Liver (tissue), 9 donors: ENCODE data around the gene TRIM75. TPM values are rescaled to one million over a fixed set of nuclear protein-coding genes. Genes with fewer than 3 reads are reported as not detected.
"Not testable (repeated sequence)": the region's sequence is repeated elsewhere in the genome, so short reads cannot be mapped to it uniquely, and the experiment has no call there.

Experiments used
- DNase-seq: peaks from one replicate; pipeline ENCODE4 v3.0.0-alpha.2; 2017; ENCODE audit warnings: low spot score
- H3K27ac ChIP-seq, 2 donors: one replicate each; pipeline ENCODE4 v1.7.0; 2013; ENCODE audit warnings: inconsistent platforms in 2 of 2, low read length in 2 of 2, control low read depth in 1 of 2, low read depth in 1 of 2, mild to moderate bottlenecking in 1 of 2
- H3K27me3 ChIP-seq, 4 donors: one replicate each; pipeline versions ENCODE4 v1.6.1 to v1.7.0; 2013; ENCODE audit warnings: low read length in 3 of 4, inconsistent platforms in 1 of 4, mild to moderate bottlenecking in 1 of 4, moderate library complexity in 1 of 4; ENCODE audit not compliant: control insufficient read depth in 4 of 4, insufficient read depth in 4 of 4
- H3K36me3 ChIP-seq, 4 donors: one replicate each; pipeline versions ENCODE4 v1.6.1 to v1.7.0; 2013; ENCODE audit warnings: low read length in 3 of 4, mild to moderate bottlenecking in 3 of 4, low read depth in 1 of 4, moderate library complexity in 1 of 4; ENCODE audit not compliant: control insufficient read depth in 4 of 4, insufficient read depth in 3 of 4
- H3K4me1 ChIP-seq, 4 donors: one replicate each; pipeline versions ENCODE4 v1.6.1 to v1.7.0; 2013; ENCODE audit warnings: low read length in 3 of 4, mild to moderate bottlenecking in 3 of 4, moderate library complexity in 1 of 4; ENCODE audit not compliant: control insufficient read depth in 4 of 4, insufficient read depth in 4 of 4
- H3K4me3 ChIP-seq, 3 donors: one replicate each; pipeline versions ENCODE4 v1.6.1 to v1.7.0; 2013; ENCODE audit warnings: low read length in 3 of 3, control low read depth in 1 of 3, low read depth in 1 of 3, mild to moderate bottlenecking in 1 of 3
- H3K9ac ChIP-seq, 2 donors: one replicate each; pipeline ENCODE4 v1.7.0; 2013; ENCODE audit warnings: low read length in 2 of 2, mild to moderate bottlenecking in 2 of 2, moderate library complexity in 2 of 2, control low read depth in 1 of 2, low read depth in 1 of 2
- H3K9me3 ChIP-seq, 4 donors: one replicate each; pipeline versions ENCODE4 v1.6.1 to v1.7.0; 2013; ENCODE audit warnings: low read length in 3 of 4; ENCODE audit not compliant: control insufficient read depth in 4 of 4
- EGR1 ChIP-seq, 2 donors: IDR thresholded peaks; 2 replicates each; pipeline ENCODE4 v1.6.1; 2016 to 2018; ENCODE audit warnings: antibody characterized with exemption in 2 of 2, low read depth in 2 of 2
- HNF4A ChIP-seq, 2 donors: conservative IDR thresholded peaks; 2 replicates each; pipeline ENCODE4 v1.6.1; 2016; ENCODE audit warnings: antibody characterized with exemption in 2 of 2, mild to moderate bottlenecking in 2 of 2
- MAX ChIP-seq: IDR thresholded peaks from 2 replicates; pipeline ENCODE4 v1.6.1; 2016; ENCODE audit warnings: antibody characterized with exemption
- RAD21 ChIP-seq, 2 donors: IDR thresholded peaks; 2 replicates each; pipeline ENCODE4 v1.6.1; 2016; ENCODE audit warnings: antibody characterized with exemption in 2 of 2, mild to moderate bottlenecking in 2 of 2
- TAF1 ChIP-seq: conservative IDR thresholded peaks from 2 replicates; pipeline ENCODE4 v1.6.1; 2016; ENCODE audit warnings: antibody characterized with exemption, mild to moderate bottlenecking
- YY1 ChIP-seq: IDR thresholded peaks from 2 replicates; pipeline ENCODE4 v1.6.1; 2016; ENCODE audit warnings: antibody characterized with exemption, mild to moderate bottlenecking
- WGBS: extraction: QIAGEN DNeasy Blood & Tissue Kit; methylation state at CpG from one replicate; pipeline ENCODE4 v1.1.7; 2013; 5-methylcytosine and 5-hydroxymethylcytosine counted together
- polyA plus RNA-seq, 2 donors: library from polyadenylated mRNA; stranded (reverse) in 1 of 2; unstranded in 1 of 2; fragments of 200-250 nt in 1 of 2; fragments of >200 nt in 1 of 2; fragmentation: Nextera tagmentation in 1 of 2; extraction: Ambion mirVana in 1 of 2; gene quantifications; one replicate each; pipeline versions ENCODE4 v1.2.1 to v1.2.3, GENCODE V29; 2013 to 2015
- total RNA-seq, 2 donors: library from RNA; depleted of rRNA; stranded (reverse); fragments of >200 nt; gene quantifications; one replicate each; pipeline ENCODE4 v1.2.3, GENCODE V29; 2014
- TF ChIP-seq, protein P1 (sequence below): fragments of 150-350 bp; IDR thresholded peaks from 2 replicates; pipeline ENCODE4 v1.5.1; 2017; ENCODE audit warnings: improper control_type of control experiment, low read depth, low read length; ENCODE audit not compliant: missing input control
- donor health status: healthy.
- donor health status: healthy.
- donor health status: healthy.
- donor health status: healthy.
- donor health status: healthy.

TRIM75 gene
- total and polyA plus RNA-seq, 4 donors: not detected

- H3K4me1 ChIP-seq, H3K27me3 ChIP-seq, DNase-seq, H3K27ac ChIP-seq, H3K4me3 ChIP-seq, H3K9me3 ChIP-seq, H3K9ac ChIP-seq: not testable (repeated sequence)
- WGBS: 97% methylated on average over 6 of the region's 7 CpGs
- H3K36me3 ChIP-seq: peaks cover 11 to 42% (median 28%) of the 10 kb centered on the region in 4 donors
These were observed 31.1 kb downstream of the TRIM75 start for GRCh38 chr4:165084787-165085186.

- Histone ChIP-seq H3K36me3 (peaks cover 11 to 45% (median 28%) of the 10 kb centered on the region in 4 donors), H3K9me3 (no peaks in the 10 kb centered on the region), H3K9ac (no peak overlapping the region), H3K4me3 (no peak overlapping the region), H3K27ac (no peak overlapping the region), H3K4me1 (no peaks in the 10 kb centered on the region), H3K27me3 (no peaks in the 10 kb centered on the region)
- DNase-seq: no peak
- 93% methylated on average over 2 of the region's 2 CpGs for WGBS
- TF ChIP-seq RAD21 (IDR thresholded peaks at IDR 0.05) (no peak), YY1 (no peak), MAX (no peak), HNF4A (conservative IDR thresholded peaks at IDR 0.05) (no peak), EGR1 (IDR thresholded peaks at IDR 0.05; ENCODE audit: low read depth in 2 of 2) (no peak)
- TF ChIP-seq, protein P1, sequence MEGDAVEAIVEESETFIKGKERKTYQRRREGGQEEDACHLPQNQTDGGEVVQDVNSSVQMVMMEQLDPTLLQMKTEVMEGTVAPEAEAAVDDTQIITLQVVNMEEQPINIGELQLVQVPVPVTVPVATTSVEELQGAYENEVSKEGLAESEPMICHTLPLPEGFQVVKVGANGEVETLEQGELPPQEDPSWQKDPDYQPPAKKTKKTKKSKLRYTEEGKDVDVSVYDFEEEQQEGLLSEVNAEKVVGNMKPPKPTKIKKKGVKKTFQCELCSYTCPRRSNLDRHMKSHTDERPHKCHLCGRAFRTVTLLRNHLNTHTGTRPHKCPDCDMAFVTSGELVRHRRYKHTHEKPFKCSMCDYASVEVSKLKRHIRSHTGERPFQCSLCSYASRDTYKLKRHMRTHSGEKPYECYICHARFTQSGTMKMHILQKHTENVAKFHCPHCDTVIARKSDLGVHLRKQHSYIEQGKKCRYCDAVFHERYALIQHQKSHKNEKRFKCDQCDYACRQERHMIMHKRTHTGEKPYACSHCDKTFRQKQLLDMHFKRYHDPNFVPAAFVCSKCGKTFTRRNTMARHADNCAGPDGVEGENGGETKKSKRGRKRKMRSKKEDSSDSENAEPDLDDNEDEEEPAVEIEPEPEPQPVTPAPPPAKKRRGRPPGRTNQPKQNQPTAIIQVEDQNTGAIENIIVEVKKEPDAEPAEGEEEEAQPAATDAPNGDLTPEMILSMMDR: no peak
These were observed 32.3 kb downstream of the TRIM75 start for GRCh38 chr4:165085946-165086345.

DNA sequence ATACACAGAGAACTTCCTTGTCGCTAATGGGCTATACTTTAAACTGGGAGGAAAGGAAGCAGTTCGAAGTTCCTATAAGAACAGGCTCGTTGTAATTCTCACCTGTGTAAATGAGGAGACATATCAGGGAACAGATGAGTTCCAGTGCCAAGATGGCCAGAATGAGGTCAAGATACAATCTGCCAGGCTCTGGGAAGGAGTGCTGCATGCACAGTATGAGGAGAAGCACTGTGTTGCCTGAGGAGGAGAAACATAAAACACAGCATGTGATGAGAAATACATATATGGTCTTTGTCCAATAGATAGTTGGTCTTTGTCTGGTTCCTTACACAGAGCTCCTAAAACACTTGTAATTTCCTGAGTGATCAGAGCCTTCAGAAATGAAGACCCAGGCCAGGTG lies 34.7 kb downstream of the TRIM75 start:
- H3K4me3 ChIP-seq: no peak overlapping the region
- no peak overlapping the region for H3K27ac ChIP-seq
- H3K4me1 ChIP-seq: no peaks in the 10 kb centered on the region
- WGBS: 85% methylated on average over 3 of the region's 3 CpGs
- H3K36me3 ChIP-seq: peaks cover 13 to 50% (median 35%) of the 10 kb centered on the region in 4 donors
- no peak for DNase-seq
- no peaks in the 10 kb centered on the region for H3K27me3 ChIP-seq
- H3K9ac ChIP-seq: no peak overlapping the region
- H3K9me3 ChIP-seq: no peaks in the 10 kb centered on the region
- TF ChIP-seq TAF1: no peak
- TF ChIP-seq, protein P1: no peak
- no peak for TF ChIP-seq MAX

DNA sequence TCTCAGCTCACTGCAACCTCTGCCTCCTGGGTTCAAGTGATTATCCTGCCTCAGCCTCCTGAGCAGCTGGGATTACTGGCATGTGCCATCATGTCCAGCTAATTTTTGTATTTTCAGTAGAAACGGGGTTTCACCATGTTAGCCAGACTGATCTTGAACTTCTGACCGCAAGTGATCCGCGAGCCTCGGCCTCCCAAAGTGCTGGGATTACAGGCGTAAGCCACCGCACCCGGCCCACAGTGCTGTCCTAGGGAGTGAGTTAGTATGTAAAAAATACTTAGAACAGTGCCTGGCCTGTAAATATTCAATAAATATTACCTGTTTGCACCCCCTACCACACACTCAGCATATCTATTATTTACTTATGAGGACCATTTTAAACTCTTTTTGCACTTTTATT lies 38.5 kb downstream of the TRIM75 start:
- H3K27me3 ChIP-seq, H3K27ac ChIP-seq, H3K4me1 ChIP-seq, H3K4me3 ChIP-seq, H3K9me3 ChIP-seq, H3K9ac ChIP-seq, DNase-seq: not testable (repeated sequence)
- 98% methylated on average over 8 of the region's 8 CpGs for WGBS
- H3K36me3 ChIP-seq: peaks cover 11 to 44% (median 24%) of the 10 kb centered on the region in 4 donors
